ENCODE data around the gene PCDHA10. TPM values are rescaled to one million over a fixed set of nuclear protein-coding genes. Genes with fewer than 3 reads are reported as not detected.
"Not testable (repeated sequence)": the region's sequence is repeated elsewhere in the genome, so short reads cannot be mapped to it uniquely, and the experiment has no call there.

Gene PCDHA10
- total RNA-seq, 1 experiment from 2014 or later = 10.8 TPM

GRCh38 chr5:140833993-140834392 lies 21.7 kb upstream of the PCDHA10 start, which contains the start of gene PCDHA7 (continued):
- TF ChIP-seq PREB (CRISPR knock-in tag; IDR thresholded peaks at IDR 0.05; ENCODE audit: borderline replicate concordance) = no peak
- no peak for TF ChIP-seq AR (CRISPR knock-in tag; IDR thresholded peaks at IDR 0.05)
- no peak for TF ChIP-seq CTCF (IDR thresholded peaks at IDR 0.05)
- TF ChIP-seq, protein P1, sequence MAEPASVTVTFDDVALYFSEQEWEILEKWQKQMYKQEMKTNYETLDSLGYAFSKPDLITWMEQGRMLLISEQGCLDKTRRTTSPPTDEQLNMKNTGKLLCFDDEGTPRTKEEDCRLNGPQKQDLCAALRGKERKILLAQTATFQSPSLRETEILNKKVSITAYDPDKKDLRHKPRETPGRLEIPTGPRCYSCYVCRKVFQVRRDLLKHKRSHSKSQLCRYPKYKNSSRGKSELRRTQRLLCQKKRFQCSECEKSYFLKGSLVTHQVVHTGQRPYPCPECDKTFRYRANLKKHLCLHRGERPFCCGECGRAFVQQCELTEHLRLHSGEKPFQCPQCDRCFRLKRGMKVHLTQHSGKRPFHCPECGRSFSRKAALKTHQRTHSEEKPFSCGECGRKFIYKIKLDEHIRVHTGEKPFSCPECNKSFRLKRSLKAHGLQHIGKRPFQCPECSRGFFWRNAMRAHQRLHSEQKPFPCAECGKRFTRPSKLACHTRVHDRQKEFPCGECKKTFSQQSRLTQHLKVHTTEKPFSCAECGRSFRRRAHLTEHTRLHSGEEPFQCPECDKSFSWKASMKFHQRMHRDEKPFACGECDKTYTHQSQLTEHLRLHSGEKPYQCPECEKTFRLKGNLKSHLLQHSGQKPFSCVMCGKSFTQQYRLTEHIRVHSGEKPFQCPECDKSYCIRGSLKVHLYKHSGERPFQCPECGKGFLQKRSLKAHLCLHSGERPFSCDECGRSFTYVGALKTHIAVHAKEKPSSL (CRISPR knock-in tag; conservative IDR thresholded peaks at IDR 0.05) = no peak
- no peak for TF ChIP-seq NR2C2 (CRISPR knock-in tag; IDR thresholded peaks at IDR 0.05)

- Mint-ChIP-seq H3K4me3 (peak overlapping the region; percentile 87), H3K27ac (peak overlapping the region; percentile 93), H3K36me3 (peaks cover 23% of the 10 kb centered on the region)
- peak; percentile 20; the same call in 1 of the 2 replicates for TF ChIP-seq PRDM15 (CRISPR knock-in tag; IDR thresholded peaks at IDR 0.05)
- DNase-seq (ENCODE audit: low spot score); H3K4me1 Mint-ChIP-seq; POLR2A ChIA-PET; H3K9me3 Mint-ChIP-seq; H3K27me3 Mint-ChIP-seq (ENCODE audit: low read depth): not testable (repeated sequence)
- CTCF ChIA-PET = interaction anchor here (0.7 to 2.0 kb wide), 6 partner anchors 11 to 49 kb away, joined by 3 to 7 read pairs (median 4); partner anchors contain the start of genes PCDHA1 and PCDHA10
- ATAC-seq = peak; percentile 91
Measured at GRCh38 chr5:140834439-140835008, 21.2 kb upstream of the PCDHA10 start.

GRCh38 chr5:140835622-140836510 lies 19.8 kb upstream of the PCDHA10 start:
- Mint-ChIP-seq H3K36me3 (peaks cover 20% of the 10 kb centered on the region), H3K4me1 (no peaks in the 10 kb centered on the region), H3K27ac (no peak overlapping the region), H3K27me3 (ENCODE audit: low read depth) (no peaks in the 10 kb centered on the region), H3K4me3 (no peak overlapping the region), H3K9me3 (peaks cover 5% of the 10 kb centered on the region; the same call in 1 of the 2 replicates)
- ChIA-PET POLR2A (no interaction called here), CTCF (interaction anchor here (0.6 to 0.8 kb wide), 2 partner anchors 50 to 188 kb away, joined by 3 read pairs; partner anchors contain the start of gene PCDHA1)
- ATAC-seq = no peak
- DNase-seq (ENCODE audit: low spot score) = no peak
- TF ChIP-seq USF1 (CRISPR knock-in tag; IDR thresholded peaks at IDR 0.05) (no peak), NR1H2 (CRISPR knock-in tag; IDR thresholded peaks at IDR 0.05) (no peak), TP53 (CRISPR knock-in tag; IDR thresholded peaks at IDR 0.05) (no peak), ZNF317 (CRISPR knock-in tag; IDR thresholded peaks at IDR 0.05; ENCODE audit: borderline replicate concordance, low read depth) (no peak), HMGA2 (CRISPR knock-in tag; IDR thresholded peaks at IDR 0.05) (no peak), E2F1 (CRISPR knock-in tag; IDR thresholded peaks at IDR 0.05) (no peak)

Data from WTC11 (cell line).